Stimulated activated CD8-positive, alpha-beta memory T cell treated with anti-CD3 and anti-CD28 coated beads, Interleukin-7, amount 100 ng/mL, for 1 hour (primary cell): Measurements from ENCODE around the gene OAT.
"Not testable (repeated sequence)": the region's sequence is repeated elsewhere in the genome, so short reads cannot be mapped to it uniquely, and the experiment has no call there.

Experiments
- DNase-seq, 2 donors: peaks; one replicate each; pipeline ENCODE4 v3.0.0-alpha.2; 2020; ENCODE audit warnings: low read depth in 2 of 2

OAT gene

GRCh38 chr10:124378881-124379471 is 39.7 kb downstream of the OAT start:
- DNase-seq, result no peak

- DNase-seq, result no peak
These were observed 40.5 kb downstream of the OAT start for GRCh38 chr10:124378271-124378670.

GRCh38 chr10:124377101-124377500 is 41.6 kb downstream of the OAT start:
- DNase-seq, result no peak

- no peak for DNase-seq
These were observed 42.3 kb downstream of the OAT start for GRCh38 chr10:124376411-124376810.

GRCh38 chr10:124375691-124376090 is 43.0 kb downstream of the OAT start:
- no peak for DNase-seq

- DNase-seq, result no peak
These were observed 43.4 kb downstream of the OAT start for GRCh38 chr10:124375353-124375614.

GRCh38 chr10:124374535-124375352 is 44.0 kb downstream of the OAT start:
- DNase-seq, result no peak

- no peak for DNase-seq
These were observed 45.8 kb downstream of the OAT start for GRCh38 chr10:124372899-124373298.

- DNase-seq, result no peak
These were observed 48.3 kb downstream of the OAT start for GRCh38 chr10:124370426-124370825.

- no peak for DNase-seq
These were observed 48.7 kb downstream of the OAT start for GRCh38 chr10:124369986-124370385.

GRCh38 chr10:124369533-124369932 is 49.2 kb downstream of the OAT start:
- not testable (repeated sequence) for DNase-seq

GRCh38 chr10:124369066-124369465 is 49.7 kb downstream of the OAT start:
- no peak for DNase-seq

GRCh38 chr10:124367936-124368335 is 50.8 kb downstream of the OAT start:
- no peak for DNase-seq

GRCh38 chr10:124367414-124367813 is 51.3 kb downstream of the OAT start:
- no peak for DNase-seq

GRCh38 chr10:124366825-124367224 is 51.9 kb downstream of the OAT start:
- no peak for DNase-seq

GRCh38 chr10:124366343-124366742 is 52.4 kb downstream of the OAT start:
- no peak for DNase-seq

- no peak for DNase-seq
These were observed 54.0 kb downstream of the OAT start for GRCh38 chr10:124364674-124365073.

- DNase-seq, result no peak
These were observed 56.2 kb downstream of the OAT start for GRCh38 chr10:124362568-124362967.

- DNase-seq, result no peak
These were observed 59.3 kb downstream of the OAT start for GRCh38 chr10:124359336-124359832.

- DNase-seq, result no peak
These were observed 61.2 kb downstream of the OAT start for GRCh38 chr10:124357561-124357885.

GRCh38 chr10:124356701-124357560 is 61.8 kb downstream of the OAT start:
- no peak for DNase-seq
